GM10847 (cell line): ENCODE measurements around the gene SFRP5.

Source experiments
- POLR2A ChIP-seq: IDR thresholded peaks from 2 replicates; pipeline ENCODE4 v1.6.1; 2011; ENCODE audit not compliant: insufficient read length; ENCODE audit errors: extremely low read depth

SFRP5 gene

GRCh38 chr10:97738616-97739015 lies 33.2 kb downstream of the SFRP5 start:
- no peak for TF ChIP-seq POLR2A

DNA sequence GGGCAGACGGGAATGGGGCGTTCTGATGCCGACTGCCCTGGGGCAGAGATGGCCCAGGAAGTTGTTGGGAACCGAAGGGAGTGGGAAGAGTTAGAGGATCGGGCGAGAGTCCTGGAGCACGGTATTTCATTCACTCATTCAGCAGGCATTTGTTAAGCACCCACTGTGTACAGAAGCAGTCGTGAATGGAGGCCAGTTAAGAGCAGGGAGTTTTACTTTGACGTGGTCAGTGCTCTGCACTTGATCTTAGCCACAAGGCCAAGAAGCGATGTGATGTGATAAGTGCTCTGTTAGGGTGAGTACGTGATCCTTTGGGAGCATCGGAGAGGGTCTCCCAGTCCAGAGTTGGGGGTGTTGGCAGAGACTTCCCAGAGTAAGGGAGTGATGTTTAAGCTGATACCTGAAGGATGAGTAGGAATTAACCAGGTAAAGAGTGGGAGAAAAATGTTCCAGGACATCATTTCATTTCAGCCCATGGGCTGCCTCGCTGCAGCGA lies 34.0 kb downstream of the SFRP5 start:
- no peak for TF ChIP-seq POLR2A

- peak; percentile 92 for TF ChIP-seq POLR2A
Measured at GRCh38 chr10:97736902-97737769, 34.7 kb downstream of the SFRP5 start, which contains the start of gene ZFYVE27. Gene ZFYVE27 (plus strand): TSS chr10:97737128. CDS start chr10:97738478, 1,350 bp downstream.

- no peak for TF ChIP-seq POLR2A
Measured at GRCh38 chr10:97736403-97736901, 35.3 kb downstream of the SFRP5 start.

DNA sequence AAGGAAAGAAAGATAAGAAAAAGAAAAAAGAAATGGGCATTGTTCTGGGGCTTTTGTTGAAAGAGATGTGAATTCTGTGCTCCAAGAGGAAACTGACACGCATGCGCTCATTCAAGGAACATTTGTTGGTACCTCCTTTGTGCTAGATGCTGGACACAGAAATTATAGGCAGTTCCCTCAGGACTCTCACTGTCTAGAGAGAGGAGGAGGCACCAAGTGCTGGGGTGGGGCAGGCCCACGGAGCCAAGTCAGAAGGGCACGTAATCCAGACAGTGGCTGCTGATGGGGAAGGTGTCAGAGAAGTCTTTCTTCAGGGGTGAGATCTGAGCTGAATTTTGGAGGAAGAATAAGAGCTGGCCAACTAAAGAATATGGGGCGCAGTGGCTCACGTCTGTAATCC lies 37.8 kb downstream of the SFRP5 start:
- no peak for TF ChIP-seq POLR2A

DNA sequence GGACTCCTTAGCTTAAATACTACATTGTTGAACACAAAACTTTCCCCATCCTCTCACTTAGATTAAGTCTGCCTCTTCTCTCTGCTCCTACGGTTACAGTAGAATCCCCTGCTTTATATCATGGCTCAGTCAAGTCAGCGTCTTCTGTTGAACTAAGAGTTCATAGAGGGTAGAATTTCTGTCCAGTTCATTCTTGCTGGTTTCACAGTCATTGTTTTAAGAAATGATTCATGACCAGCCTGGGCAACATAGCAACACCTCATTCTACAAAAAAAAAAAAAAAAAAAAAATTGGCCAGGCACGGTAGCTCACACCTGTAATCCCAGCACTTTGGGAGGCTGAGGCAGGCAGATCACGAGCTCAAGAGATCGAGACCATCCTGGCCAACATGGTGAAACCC lies 38.5 kb downstream of the SFRP5 start:
- no peak for TF ChIP-seq POLR2A

DNA sequence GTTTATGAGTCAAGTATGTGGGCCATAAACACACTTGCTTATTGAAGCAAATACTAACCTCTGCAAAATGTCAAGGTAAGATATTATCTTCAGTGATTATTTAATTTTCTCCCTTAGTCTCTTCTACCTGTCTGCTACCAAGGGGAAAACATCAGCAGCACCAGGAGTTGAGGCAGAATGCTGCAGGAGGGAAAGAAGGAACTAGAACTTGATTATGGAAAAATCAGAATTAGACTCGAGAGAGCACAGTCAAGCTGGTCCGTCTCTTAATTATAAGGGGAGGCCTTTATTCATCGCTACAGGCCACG lies 39.8 kb downstream of the SFRP5 start:
- no peak for TF ChIP-seq POLR2A

DNA sequence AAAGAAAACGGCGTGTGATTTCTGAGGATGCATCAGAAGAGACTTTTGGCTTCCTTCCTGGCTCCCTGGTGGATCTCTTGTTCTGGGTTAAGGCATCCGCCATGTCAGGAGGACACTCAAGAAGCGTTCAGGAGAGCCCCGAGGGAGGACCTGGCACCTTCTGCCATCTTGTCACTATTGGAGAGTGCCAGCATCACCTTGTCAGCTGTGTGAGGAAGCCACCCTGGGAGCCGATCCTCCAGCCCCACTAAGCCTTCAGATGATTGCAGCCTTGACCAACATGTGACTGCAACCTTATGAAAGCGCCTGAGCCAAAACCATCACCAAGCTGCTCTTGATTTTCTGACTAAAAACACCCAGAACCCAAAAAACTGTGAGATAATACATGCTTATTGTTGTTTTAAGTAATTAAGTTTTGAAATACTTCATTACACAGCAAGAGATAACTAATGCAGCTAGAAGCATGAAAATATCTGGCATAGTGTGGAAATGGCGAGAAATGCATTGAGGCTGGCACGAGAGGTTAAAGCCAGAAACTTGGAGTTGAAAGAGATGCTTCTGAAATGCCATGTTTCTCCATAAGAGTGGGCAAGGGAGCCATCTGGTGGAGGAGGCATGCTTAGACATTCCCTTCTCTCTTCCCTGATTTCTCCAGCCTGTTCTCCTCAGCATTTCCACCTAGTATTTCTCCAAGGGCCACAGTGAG lies 40.3 kb downstream of the SFRP5 start:
- no peak for TF ChIP-seq POLR2A

DNA sequence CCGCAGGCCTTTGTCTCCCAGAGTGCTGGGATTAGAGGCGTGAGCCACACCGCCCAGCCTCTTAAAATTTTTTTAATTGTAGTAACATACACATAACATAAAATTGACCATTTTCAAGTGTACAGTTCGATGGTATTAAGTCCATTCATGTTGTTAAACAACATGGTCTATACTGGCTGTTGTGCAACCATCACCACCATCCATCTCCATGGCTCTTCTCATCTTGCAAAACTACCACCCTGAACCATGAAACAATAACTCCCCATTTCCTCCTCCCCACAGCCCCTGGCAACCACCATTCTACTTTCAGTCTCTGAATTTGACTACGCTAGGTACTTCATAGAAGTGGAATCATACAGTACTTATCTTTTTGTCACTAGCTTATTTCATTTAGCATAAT lies 42.8 kb downstream of the SFRP5 start:
- TF ChIP-seq POLR2A, result no peak

GRCh38 chr10:97726636-97727178 lies 45.1 kb downstream of the SFRP5 start:
- no peak for TF ChIP-seq POLR2A

DNA sequence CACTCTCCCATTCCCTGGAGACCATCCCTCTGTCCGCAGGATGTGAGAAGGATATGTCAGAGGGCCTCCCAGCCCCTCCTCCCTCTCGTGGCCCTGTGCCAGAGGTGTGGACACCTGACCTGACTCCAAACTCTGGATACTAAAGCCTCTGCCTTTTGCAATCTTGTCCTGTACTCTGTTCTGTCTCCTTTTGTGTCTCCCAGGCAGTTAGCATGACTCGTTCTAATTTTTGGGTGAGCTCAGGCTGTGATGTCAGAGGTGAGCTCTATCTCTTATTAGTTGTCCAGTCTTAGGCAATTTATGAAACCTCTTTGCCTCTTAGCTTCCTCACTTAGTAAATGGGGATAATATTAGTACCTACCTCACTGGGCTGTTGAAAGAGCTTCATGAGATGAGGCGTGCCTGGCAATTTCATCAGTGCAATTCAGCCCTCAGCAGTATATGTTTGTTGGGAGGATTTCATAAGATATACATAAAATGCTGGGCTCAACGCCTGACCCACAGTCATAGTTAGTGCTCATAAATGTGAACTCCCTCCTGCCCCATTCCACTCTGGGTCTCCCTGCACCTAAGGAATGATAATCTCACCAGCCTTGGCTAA lies 47.4 kb downstream of the SFRP5 start:
- TF ChIP-seq POLR2A, result no peak

- TF ChIP-seq POLR2A, result no peak
Measured at GRCh38 chr10:97723001-97723400, 48.8 kb downstream of the SFRP5 start.

- TF ChIP-seq POLR2A, result no peak
Measured at GRCh38 chr10:97721871-97722780, 49.7 kb downstream of the SFRP5 start.

GRCh38 chr10:97719602-97720001 lies 52.2 kb downstream of the SFRP5 start:
- no peak for TF ChIP-seq POLR2A
